Psoas muscle (tissue), 8 donors: ENCODE results near the gene PHF1. TPM values are rescaled to one million over a fixed set of nuclear protein-coding genes. Genes with fewer than 3 reads are reported as not detected.
"Not testable (repeated sequence)": the region's sequence is repeated elsewhere in the genome, so short reads cannot be mapped to it uniquely, and the experiment has no call there.

Experiments used
- ATAC-seq, 4 donors: fragments of 200-7000 bp; cut with Tn5 transposase; one replicate each; pipeline ENCODE4 v1.9.1; 2020; ENCODE audit warnings: moderate library complexity in 3 of 4, mild to moderate bottlenecking in 2 of 4
- DNase-seq, 2 donors: peaks; one replicate each; pipeline ENCODE4 v3.0.0-alpha.2; 2020
- H3K27ac ChIP-seq: fragments of 200-600 bp; one replicate; pipeline ENCODE4 v1.8.0; 2022
- H3K27me3 ChIP-seq, 3 donors: fragments of 200-600 bp in 1 of 3; one replicate each; pipeline versions ENCODE4 v1.6.1 to v1.8.0; 2013 to 2022; ENCODE audit warnings: low read length in 2 of 3, mild to moderate bottlenecking in 2 of 3, moderate library complexity in 1 of 3; ENCODE audit not compliant: insufficient read depth in 3 of 3
- H3K36me3 ChIP-seq, 2 donors: fragments of 200-600 bp in 1 of 2; one replicate each; pipeline versions ENCODE4 v1.6.1 to v1.8.0; 2013 to 2022; ENCODE audit warnings: low read depth in 1 of 2, mild to moderate bottlenecking in 1 of 2, moderate library complexity in 1 of 2; ENCODE audit not compliant: insufficient read depth in 1 of 2
- H3K4me1 ChIP-seq: fragments of 200-600 bp; one replicate; pipeline ENCODE4 v1.8.0; 2022
- H3K4me3 ChIP-seq: fragments of 200-600 bp; one replicate; pipeline ENCODE4 v1.8.0; 2022; ENCODE audit warnings: mild to moderate bottlenecking
- H3K9me3 ChIP-seq: fragments of 200-600 bp; one replicate; pipeline ENCODE4 v1.8.0; 2022
- CTCF ChIP-seq: fragments of 200-600 bp; IDR thresholded peaks from one replicate; pipeline ENCODE4 v1.8.0; 2022; ENCODE audit warnings: antibody characterized with exemption
- WGBS, 3 donors: extraction: QIAGEN DNeasy Blood & Tissue Kit; methylation state at CpG; one replicate each; pipeline versions ENCODE4 v1.1.6 to v1.1.7; 2013; 5-methylcytosine and 5-hydroxymethylcytosine counted together
- intact Hi-C, 2 donors: fragments of 100-400 bp; cut with DNase I; formaldehyde crosslinking; loops; one replicate each; pipeline versions ENCODE4 v1.11.0 to v1.14.2; 2022
- long read RNA-seq, 2 donors: library from polyadenylated mRNA; unstranded; transcript quantifications; one replicate each; pipeline ENCODE4 v2.0.0, GENCODE V29; 2021
- polyA plus RNA-seq, 3 donors: library from polyadenylated mRNA; stranded (reverse); fragments of 200-250 nt; gene quantifications; one replicate each; pipeline ENCODE4 v1.2.3, GENCODE V29; 2013
- total RNA-seq, 4 donors: library from RNA; stranded (reverse); fragmentation: NEBNext Ultra II Directional in 2 of 4; extraction: Animal tissue kit (Norgen Biotek cat#: 25700) in 2 of 4; gene quantifications; one replicate each; pipeline versions ENCODE4 v1.2.1 to v1.2.4, GENCODE V29; 2021 to 2023
- donor health status: healthy with polysubstance abuse.
- donor health status: DM: no; HTN: no; CAD: no; lungs with moderate emphysema.
- donor health status: Bipolar disorder and iron deficiency.
- donor health status: healthy.
- donor health status: DM: yes; HTN: yes; CAD: no.
- donor health status: DM: no; HTN: no; CAD: no.
- donor health status: DM: no; HTN: no; CAD: no.
- donor health status: DM: yes; HTN: yes; CAD: no.

PHF1 gene
- total RNA-seq (10 to 100 TPM; 40.5 to 57.5 (median 50.5) TPM), polyA plus RNA-seq (10 to 100 TPM; 65.6 to 84.8 (median 78.3) TPM)
- long read RNA-seq, donor 1, transcript PHF1-202 (15 exons, 2,330 nt) = major isoform, 7 of 28 reads
- long read RNA-seq, donor 1, partial matches to known transcripts = 8 of 28 reads
- long read RNA-seq, donor 1, other reads (novel, unspliced or antisense) = 8 of 28 reads
- long read RNA-seq, donor 2, transcript PHF1-211 (15 exons, 1,752 nt) = minor isoform, 8 of 77 reads
- long read RNA-seq, donor 2, transcript PHF1-202 (15 exons, 2,330 nt) = major isoform, 14 of 77 reads
- long read RNA-seq, donor 2, partial matches to known transcripts = 25 of 77 reads
- long read RNA-seq, donor 2, other reads (novel, unspliced or antisense) = 29 of 77 reads

DNA sequence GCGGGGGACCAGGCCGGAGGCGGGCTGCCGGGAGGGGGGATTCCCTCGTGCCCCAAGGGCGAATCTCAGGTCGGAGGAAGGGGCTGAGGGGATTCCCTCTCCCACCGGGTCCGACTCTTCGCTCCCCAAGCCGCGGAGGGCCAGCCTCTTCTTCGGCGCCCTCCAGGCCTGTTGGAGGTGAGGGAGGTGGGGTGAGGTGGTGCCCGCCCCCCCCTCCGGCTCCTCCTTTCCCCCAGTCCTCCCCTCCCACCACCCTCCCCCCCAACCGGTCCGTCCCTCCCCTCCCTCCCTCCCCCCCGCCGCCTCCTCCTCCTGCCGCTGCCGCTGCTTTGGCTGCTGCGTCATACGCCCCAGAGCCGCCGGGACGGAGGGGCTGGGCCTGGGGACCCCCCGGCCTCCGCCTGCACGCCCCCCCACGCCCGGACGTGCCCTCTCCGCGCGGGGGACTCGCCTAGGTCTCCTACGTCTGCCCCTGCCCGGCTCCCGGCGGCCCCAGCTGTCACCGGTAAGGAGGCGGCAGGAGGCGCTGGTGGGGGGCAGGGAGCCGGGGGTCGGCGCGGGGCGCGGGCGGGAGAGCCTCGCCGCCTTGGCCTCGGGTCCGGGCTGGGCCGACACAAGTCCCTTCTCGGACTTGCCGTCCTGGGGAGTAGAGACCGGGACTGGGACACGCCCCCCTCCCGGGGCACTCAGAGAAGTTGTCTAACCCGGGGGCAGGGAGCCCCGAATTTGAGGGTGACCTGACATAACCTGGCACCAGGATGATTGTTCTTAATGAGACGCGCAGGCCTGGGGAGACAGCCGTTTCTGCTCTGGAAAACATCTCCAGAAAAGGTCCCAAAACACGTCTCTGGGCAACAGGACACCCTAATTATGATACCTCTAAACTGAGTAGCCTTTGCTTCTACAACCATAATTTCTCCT, at the start of gene PHF1:
PHF1 (plus strand) TSS at position 304 of the 921 bp plus-strand sequence. CDS start 1,250 bp downstream, outside the sequence.
- Histone ChIP-seq H3K4me1 (peaks cover 5% of the 10 kb centered on the region), H3K27ac (peak within 1 kb of the TSS; percentile 99), H3K4me3 (peak within 1 kb of the TSS; percentile 100), H3K36me3 (peaks cover 2 to 40% of the 10 kb centered on the region in 2 donors), H3K27me3 (no peaks in the 10 kb centered on the region), H3K9me3 (no peaks in the 10 kb centered on the region)
- intact Hi-C loops = loop anchor here in 1 of 2 donors (10.0 kb wide), 1 partner anchor 206 kb away; the partner anchor contains the start of genes HSD17B8, RING1, RXRB and SLC39A7
- DNase-seq = peak in 1 of 2 donors; percentile 82
- ATAC-seq = peak; percentile 78 to 84 (median 79)
- TF ChIP-seq CTCF = peak; percentile 13
- 0 to 1% (median 1%) methylated on average over 24 to 64 of the region's 67 CpGs for WGBS, 3 donors

DNA sequence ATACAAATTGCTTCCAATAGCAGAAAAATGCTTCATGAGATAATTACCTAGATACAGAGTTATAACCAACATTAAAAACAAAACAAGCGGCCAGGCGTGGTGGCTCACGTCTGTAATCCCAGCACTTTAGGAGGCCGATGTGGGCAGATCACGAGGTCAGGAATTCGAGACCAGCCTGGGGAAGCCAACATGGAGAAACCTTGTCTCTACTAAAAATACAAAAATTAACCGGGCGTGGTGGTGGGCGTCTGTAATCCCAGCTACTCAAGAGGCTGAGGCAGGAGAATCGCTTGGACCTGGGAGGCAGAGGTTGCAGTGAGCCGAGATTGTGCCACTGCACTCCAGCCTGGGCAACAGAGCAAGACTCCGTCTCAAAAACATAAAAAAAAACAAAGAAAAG, 47.3 kb upstream of the PHF1 start:
- H3K4me1 ChIP-seq, ATAC-seq, DNase-seq, H3K9me3 ChIP-seq, H3K27me3 ChIP-seq, H3K27ac ChIP-seq, intact Hi-C loops, H3K4me3 ChIP-seq, H3K36me3 ChIP-seq: not testable (repeated sequence)
- WGBS, 3 donors = 71 to 81% (median 80%) methylated on average over 12 of the region's 12 CpGs

- H3K27me3 ChIP-seq, H3K4me1 ChIP-seq, H3K9me3 ChIP-seq, intact Hi-C loops, ATAC-seq, H3K36me3 ChIP-seq, DNase-seq, H3K4me3 ChIP-seq, H3K27ac ChIP-seq: not testable (repeated sequence)
- WGBS, 3 donors = 20 to 36% (median 27%) methylated on average over 7 of the region's 8 CpGs
These were observed 46.2 kb upstream of the PHF1 start for GRCh38 chr6:33364475-33365205.

DNA sequence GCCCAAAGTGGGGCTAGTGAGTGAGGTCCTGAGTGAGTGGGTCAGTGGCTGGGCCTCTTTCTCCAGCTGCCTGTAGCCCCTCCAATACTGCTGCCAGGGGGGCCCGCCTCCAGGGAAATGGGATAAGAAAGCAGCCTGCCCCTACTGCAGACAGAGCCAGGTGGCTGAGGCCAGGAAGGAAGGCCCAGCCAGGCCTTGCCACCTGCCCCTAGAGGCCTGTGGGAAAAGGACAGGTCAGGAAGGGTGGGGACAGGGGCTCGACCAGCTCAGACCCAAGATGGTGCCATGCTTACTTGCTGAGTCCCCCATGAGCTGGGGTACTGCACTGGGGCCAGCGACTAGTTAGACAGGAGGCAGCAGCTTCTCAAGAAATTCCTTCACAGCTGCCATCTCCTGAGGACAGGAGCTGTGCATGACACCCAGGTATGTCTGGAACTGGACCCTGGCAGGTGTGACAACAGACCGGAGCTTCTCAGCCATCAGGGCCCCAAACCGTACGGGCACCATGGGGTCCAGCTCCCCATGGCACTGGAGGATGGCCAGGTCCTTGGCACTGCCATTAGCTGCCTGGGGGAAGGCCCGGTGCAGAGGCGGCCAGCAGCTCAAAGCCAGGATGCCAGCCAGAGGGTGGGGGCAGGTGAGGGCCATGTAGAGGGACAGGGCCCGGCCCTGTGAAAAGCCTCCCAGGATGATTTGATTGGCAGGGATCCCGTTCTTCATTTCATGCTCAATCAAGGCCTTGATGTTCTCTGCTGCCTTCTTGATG, 45.4 kb upstream of the PHF1 start:
- H3K4me3 ChIP-seq, intact Hi-C loops, DNase-seq, ATAC-seq, H3K36me3 ChIP-seq, H3K27me3 ChIP-seq, H3K27ac ChIP-seq, H3K4me1 ChIP-seq, H3K9me3 ChIP-seq: not testable (repeated sequence)
- 59 to 63% (median 61%) methylated on average over 10 of the region's 10 CpGs for WGBS, 3 donors

- H3K27me3 ChIP-seq = no peaks in the 10 kb centered on the region
- H3K4me1 ChIP-seq = peaks cover 2% of the 10 kb centered on the region
- no peak overlapping the region for H3K27ac ChIP-seq
- H3K4me3 ChIP-seq = no peak overlapping the region
- WGBS, 3 donors = 86 to 91% (median 86%) methylated on average over 8 of the region's 8 CpGs
- H3K36me3 ChIP-seq = no peaks in the 10 kb centered on the region
- no peak for DNase-seq
- no peaks in the 10 kb centered on the region for H3K9me3 ChIP-seq
- no peak for TF ChIP-seq CTCF
- intact Hi-C loops = no loop called here
- ATAC-seq = no peak
These were observed 43.7 kb upstream of the PHF1 start for GRCh38 chr6:33367009-33367714.

DNA sequence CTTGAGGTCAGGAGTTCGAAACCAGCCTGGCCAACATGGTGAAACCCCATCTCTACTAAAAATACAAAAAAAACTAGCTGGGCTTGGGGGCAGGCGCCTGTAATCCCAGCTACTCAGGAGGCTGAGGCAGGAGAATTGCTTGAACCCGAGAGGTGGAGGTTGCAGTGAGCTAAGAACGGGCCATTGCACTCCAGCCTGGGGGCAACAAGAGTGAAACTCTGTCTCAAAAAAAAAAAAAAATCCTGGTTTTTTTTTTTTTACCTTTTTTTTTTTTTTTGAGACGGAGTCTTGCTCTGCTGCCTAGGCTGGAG, 43.1 kb upstream of the PHF1 start:
- H3K4me1 ChIP-seq, DNase-seq, H3K9me3 ChIP-seq, intact Hi-C loops, H3K4me3 ChIP-seq, H3K27ac ChIP-seq, H3K27me3 ChIP-seq, ATAC-seq, H3K36me3 ChIP-seq: not testable (repeated sequence)
- 92 to 93% (median 92%) methylated on average over 4 to 5 of the region's 5 CpGs for WGBS, 3 donors

- peak in 3 of 4 donors; percentile 40 to 70 (median 68) for ATAC-seq
- H3K27me3 ChIP-seq, H3K36me3 ChIP-seq, DNase-seq, intact Hi-C loops, H3K9me3 ChIP-seq, H3K4me3 ChIP-seq, H3K27ac ChIP-seq: not testable (repeated sequence)
- 53 to 68% (median 56%) methylated on average over 8 of the region's 8 CpGs for WGBS, 3 donors
- H3K4me1 ChIP-seq = peaks cover 28% of the 10 kb centered on the region
These were observed 38.9 kb upstream of the PHF1 start for GRCh38 chr6:33371901-33372300.
